GM20000 (cell line): Measurements from ENCODE around the gene TFCP2L1.
A peak's percentile ranks its signal among the peaks of the same experiment; 100 is the strongest.
"Not testable (repeated sequence)": the region's sequence is repeated elsewhere in the genome, so short reads cannot be mapped to it uniquely, and the experiment has no call there.

Experiments used
- DNase-seq: peaks from one replicate; pipeline ENCODE4 v3.0.0; 2012; ENCODE audit warnings: low spot score
- CTCF ChIP-seq: IDR thresholded peaks from 2 replicates; pipeline ENCODE4 v1.5.1; 2012; ENCODE audit warnings: mild to moderate bottlenecking, control low read depth; ENCODE audit errors: extremely low read depth, missing control alignments

The TFCP2L1 gene

GRCh38 chr2:121284463-121285449, at the start of gene TFCP2L1:
TSS of gene TFCP2L1 (minus strand) at chr2:121285202. CDS start at chr2:121285109, 93 bp downstream.
- peak; percentile 64 for DNase-seq
- TF ChIP-seq CTCF, result no peak

GRCh38 chr2:121333834-121334558, 49.0 kb upstream of the TFCP2L1 start:
- no peak for DNase-seq
- no peak for TF ChIP-seq CTCF

GRCh38 chr2:121333231-121333630, 48.2 kb upstream of the TFCP2L1 start:
- DNase-seq, result no peak
- TF ChIP-seq CTCF, result no peak

GRCh38 chr2:121331324-121331723, 46.3 kb upstream of the TFCP2L1 start:
- not testable (repeated sequence) for DNase-seq

- TF ChIP-seq CTCF, result no peak
- DNase-seq, result no peak
Observed at GRCh38 chr2:121330921-121331320, 45.9 kb upstream of the TFCP2L1 start.

- TF ChIP-seq CTCF, result no peak
- no peak for DNase-seq
Observed at GRCh38 chr2:121329786-121330185, 44.8 kb upstream of the TFCP2L1 start.

- no peak for TF ChIP-seq CTCF
- DNase-seq, result no peak
Observed at GRCh38 chr2:121326628-121327027, 41.6 kb upstream of the TFCP2L1 start.
